ENCODE results near the gene CDC42BPA. TPM values are rescaled to one million over a fixed set of nuclear protein-coding genes. Genes with fewer than 3 reads are reported as not detected.
"Not testable (repeated sequence)": the region's sequence is repeated elsewhere in the genome, so short reads cannot be mapped to it uniquely, and the experiment has no call there.

The CDC42BPA gene
- total RNA-seq, 2 donors from 2014 or later, result 47.8 to 56.4 TPM

- intact Hi-C loops (cut with DNase I); DNase-seq (ENCODE audit: low spot score): not testable (repeated sequence)
Measured at GRCh38 chr1:227276156-227276693, 42.1 kb downstream of the CDC42BPA start.

GRCh38 chr1:227273557-227273956, 44.7 kb downstream of the CDC42BPA start:
- intact Hi-C loops (cut with DNase I), result no loop called here

DNA sequence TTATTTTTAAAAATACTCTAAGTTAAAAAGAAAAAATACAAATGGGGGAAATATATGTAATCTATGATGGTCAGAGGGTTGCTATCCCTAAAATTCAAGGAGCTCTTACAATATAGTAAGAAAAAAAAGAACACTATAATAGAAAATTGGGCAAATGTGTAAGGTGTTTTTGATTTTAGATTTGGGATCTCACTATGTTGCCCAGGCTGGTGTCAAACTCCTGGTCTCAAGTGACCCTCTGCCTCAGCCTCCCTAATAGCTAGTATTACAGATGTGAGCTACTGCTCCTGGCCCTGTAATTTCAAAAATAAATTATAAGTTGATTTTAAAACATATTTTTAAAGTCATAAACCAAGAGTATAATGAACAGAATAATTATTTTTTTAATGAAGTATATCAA, 45.9 kb downstream of the CDC42BPA start:
- intact Hi-C loops (cut with DNase I), result no loop called here
- no peak for DNase-seq (ENCODE audit: low spot score)

More at GRCh38 chr1:227273557-227273956, 44.7 kb downstream of the CDC42BPA start:
- DNase-seq (ENCODE audit: low spot score), result no peak

DNA sequence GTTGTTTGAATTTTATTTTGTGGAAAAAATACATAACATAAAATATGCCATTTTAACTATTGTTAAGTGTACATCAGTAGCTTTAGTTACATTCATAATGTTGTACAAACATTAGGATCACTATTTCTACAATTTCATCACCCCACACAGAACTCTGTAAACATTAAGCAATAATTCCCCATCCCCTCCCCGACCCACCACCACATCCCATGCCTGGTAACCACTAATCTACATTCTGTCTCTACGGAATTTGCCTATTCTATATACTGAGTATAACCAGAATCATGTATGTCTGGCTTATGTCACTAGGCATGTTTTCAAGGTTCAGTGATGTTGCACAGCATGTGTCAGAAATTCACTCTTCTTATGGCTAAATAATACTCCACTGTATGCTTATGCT, 47.7 kb downstream of the CDC42BPA start:
- DNase-seq (ENCODE audit: low spot score), result no peak

GRCh38 chr1:227268943-227269342, 49.3 kb downstream of the CDC42BPA start:
- intact Hi-C loops (cut with DNase I), result no loop called here
- no peak for DNase-seq (ENCODE audit: low spot score)

More for the DNA sequence above, 47.7 kb downstream of the CDC42BPA start:
- intact Hi-C loops (cut with DNase I), result no loop called here

- intact Hi-C loops (cut with DNase I), result no loop called here
- DNase-seq (ENCODE audit: low spot score), result no peak
Measured at GRCh38 chr1:227265891-227266290, 52.4 kb downstream of the CDC42BPA start.

- no peak for DNase-seq (ENCODE audit: low spot score)
- intact Hi-C loops (cut with DNase I), result no loop called here
Measured at GRCh38 chr1:227263869-227264268, 54.4 kb downstream of the CDC42BPA start.

GRCh38 chr1:227261501-227261900, 56.8 kb downstream of the CDC42BPA start:
- DNase-seq (ENCODE audit: low spot score), result no peak
- intact Hi-C loops (cut with DNase I), result no loop called here

- intact Hi-C loops (cut with DNase I), result no loop called here
- DNase-seq (ENCODE audit: low spot score), result no peak
Measured at GRCh38 chr1:227260433-227260832, 57.9 kb downstream of the CDC42BPA start.

GRCh38 chr1:227257964-227258363, 60.3 kb downstream of the CDC42BPA start:
- DNase-seq (ENCODE audit: low spot score), result no peak
- intact Hi-C loops (cut with DNase I), result no loop called here

DNA sequence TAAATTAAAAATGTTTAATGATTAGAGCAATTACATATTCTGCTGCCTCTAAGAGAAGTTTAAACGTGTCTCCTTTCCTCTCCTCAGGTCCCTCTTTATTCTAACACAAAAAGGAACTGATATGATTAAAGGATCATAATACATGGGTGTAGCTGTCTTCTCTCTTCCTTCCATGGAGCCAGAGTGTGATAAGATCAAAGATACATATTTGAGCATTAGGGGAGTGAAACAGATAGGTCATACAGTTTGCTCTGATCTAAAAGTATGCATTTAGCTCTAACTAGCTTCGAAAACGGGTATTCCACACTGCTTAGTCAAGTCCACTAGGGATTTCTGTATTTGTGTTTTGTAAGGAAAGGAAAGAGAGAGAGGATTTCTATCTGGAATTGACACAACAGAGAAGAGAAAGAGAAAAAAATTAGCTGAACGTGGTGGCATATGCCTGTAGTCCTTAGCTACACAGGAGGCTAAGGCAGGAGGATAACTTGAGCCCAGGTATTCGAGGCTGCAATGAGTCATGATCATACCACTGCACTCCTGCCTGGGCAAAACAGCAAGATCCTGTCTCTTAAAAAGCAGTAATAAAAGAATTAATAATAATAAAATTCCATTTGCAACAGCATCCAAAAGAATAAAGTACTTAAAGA, 63.1 kb downstream of the CDC42BPA start:
- intact Hi-C loops (cut with DNase I), result no loop called here
- DNase-seq (ENCODE audit: low spot score), result no peak

DNA sequence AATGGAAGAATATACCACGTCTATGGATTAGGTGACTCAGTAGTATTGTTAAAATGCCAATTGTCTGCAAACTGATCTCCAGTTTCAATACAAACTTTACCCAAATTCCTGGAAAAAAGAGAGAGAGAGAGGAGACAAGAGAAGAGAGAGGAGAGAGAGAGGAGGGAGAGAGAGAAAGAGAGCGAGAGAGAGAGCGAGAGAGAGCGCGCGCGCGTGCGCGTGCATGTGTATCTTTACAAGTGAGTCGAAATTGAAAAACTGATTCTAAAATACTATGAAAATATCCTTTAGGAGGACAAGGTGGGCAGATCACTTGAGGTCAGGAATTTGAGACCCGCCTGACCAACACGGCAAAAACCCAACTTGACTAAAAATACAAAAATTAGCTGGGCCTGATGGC, 65.2 kb downstream of the CDC42BPA start:
- intact Hi-C loops (cut with DNase I), result no loop called here
- DNase-seq (ENCODE audit: low spot score), result no peak

DNA sequence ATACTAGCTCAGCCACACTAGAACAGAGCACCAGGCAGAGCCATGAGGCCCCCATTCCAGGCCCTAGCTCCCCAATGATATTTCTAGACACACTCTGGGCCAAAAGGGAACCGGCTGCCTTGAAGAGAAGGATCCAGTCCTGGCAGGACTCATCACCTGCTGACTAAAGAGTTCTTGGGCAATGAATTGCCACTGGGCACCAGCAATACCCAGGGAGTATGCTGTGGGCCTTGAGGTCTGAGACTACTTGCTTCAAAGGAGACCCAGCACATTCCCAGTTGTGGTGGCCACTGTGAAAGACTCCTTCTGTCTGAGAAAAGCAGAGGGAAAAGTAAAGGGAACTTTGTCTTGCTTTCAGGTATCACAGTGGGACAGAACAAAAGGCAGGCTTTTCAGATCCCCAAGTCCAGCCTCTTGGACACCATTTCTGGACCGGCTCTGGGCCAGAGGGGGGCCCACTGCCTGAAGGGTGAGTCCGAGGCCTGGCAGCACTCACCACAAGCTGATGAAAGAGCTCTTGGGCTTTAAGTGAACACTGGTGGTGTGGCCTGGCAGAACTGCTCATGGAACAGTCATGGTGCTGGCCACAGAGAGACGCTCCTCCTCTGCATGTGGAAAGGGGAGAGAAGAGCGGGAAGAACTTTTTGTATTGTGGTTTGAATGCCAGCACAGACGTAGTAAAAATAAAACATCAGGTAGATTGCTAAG, 72.5 kb downstream of the CDC42BPA start:
- DNase-seq (ENCODE audit: low spot score), result peak; percentile 83
- intact Hi-C loops (cut with DNase I), result no loop called here

GRCh38 chr1:227244339-227245118, 73.8 kb downstream of the CDC42BPA start:
- DNase-seq (ENCODE audit: low spot score), result no peak
- intact Hi-C loops (cut with DNase I), result no loop called here

GRCh38 chr1:227242811-227243682, 75.2 kb downstream of the CDC42BPA start:
- intact Hi-C loops (cut with DNase I), result no loop called here
- DNase-seq (ENCODE audit: low spot score), result no peak

- no peak for DNase-seq (ENCODE audit: low spot score)
- intact Hi-C loops (cut with DNase I), result no loop called here
Measured at GRCh38 chr1:227240983-227241382, 77.3 kb downstream of the CDC42BPA start.

GRCh38 chr1:227234998-227235405, 83.3 kb downstream of the CDC42BPA start:
- no peak for DNase-seq (ENCODE audit: low spot score)
- intact Hi-C loops (cut with DNase I), result loop anchor here in 1 of 2 donors (1.0 to 10.0 kb wide), 2 partner anchors 20 to 80 kb away; partner anchors contain the start of gene CDC42BPA

DNA sequence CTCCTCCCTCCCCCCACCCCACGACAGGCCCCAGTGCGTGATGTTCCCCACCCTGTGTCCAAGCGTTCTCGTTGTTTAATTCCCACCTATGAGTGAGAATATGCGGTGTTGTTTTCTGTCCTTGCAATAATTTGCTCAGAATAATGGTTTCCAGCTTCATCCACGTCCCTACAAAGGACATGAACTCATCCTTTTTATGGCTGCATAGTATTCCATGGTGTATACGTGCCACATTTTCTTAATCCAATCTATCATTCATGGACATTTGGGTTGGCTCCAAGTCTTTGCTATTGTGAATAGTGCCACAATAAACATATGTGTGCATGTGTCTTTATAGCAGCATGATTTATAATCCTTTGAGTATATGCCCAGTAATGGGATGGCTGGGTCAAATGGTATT, 87.2 kb downstream of the CDC42BPA start:
- DNase-seq (ENCODE audit: low spot score), result not testable (repeated sequence)
- intact Hi-C loops (cut with DNase I), result loop anchor here in 1 of 2 donors (10.0 kb wide), 1 partner anchor 84 kb away; the partner anchor contains the start of gene CDC42BPA

GRCh38 chr1:227228201-227228600, 90.1 kb downstream of the CDC42BPA start:
- intact Hi-C loops (cut with DNase I), result no loop called here
- DNase-seq (ENCODE audit: low spot score), result no peak
